Head of caudate nucleus (tissue), 42 donors: ENCODE data around the gene RARS2.
"Not testable (repeated sequence)": the region's sequence is repeated elsewhere in the genome, so short reads cannot be mapped to it uniquely, and the experiment has no call there.

Experiments
- DNase-seq, 42 donors: peaks; one replicate each; pipeline versions ENCODE4 v3.0.0 to v3.0.0-alpha.2; 2020 to 2021; ENCODE audit warnings: mixed read lengths in 7 of 42
- intact Hi-C: fragments of 100-400 bp; cut with DNase I; formaldehyde crosslinking; loops from one replicate; pipeline ENCODE4 v1.15.0; 2022

The RARS2 gene, protein sequence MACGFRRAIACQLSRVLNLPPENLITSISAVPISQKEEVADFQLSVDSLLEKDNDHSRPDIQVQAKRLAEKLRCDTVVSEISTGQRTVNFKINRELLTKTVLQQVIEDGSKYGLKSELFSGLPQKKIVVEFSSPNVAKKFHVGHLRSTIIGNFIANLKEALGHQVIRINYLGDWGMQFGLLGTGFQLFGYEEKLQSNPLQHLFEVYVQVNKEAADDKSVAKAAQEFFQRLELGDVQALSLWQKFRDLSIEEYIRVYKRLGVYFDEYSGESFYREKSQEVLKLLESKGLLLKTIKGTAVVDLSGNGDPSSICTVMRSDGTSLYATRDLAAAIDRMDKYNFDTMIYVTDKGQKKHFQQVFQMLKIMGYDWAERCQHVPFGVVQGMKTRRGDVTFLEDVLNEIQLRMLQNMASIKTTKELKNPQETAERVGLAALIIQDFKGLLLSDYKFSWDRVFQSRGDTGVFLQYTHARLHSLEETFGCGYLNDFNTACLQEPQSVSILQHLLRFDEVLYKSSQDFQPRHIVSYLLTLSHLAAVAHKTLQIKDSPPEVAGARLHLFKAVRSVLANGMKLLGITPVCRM

DNA sequence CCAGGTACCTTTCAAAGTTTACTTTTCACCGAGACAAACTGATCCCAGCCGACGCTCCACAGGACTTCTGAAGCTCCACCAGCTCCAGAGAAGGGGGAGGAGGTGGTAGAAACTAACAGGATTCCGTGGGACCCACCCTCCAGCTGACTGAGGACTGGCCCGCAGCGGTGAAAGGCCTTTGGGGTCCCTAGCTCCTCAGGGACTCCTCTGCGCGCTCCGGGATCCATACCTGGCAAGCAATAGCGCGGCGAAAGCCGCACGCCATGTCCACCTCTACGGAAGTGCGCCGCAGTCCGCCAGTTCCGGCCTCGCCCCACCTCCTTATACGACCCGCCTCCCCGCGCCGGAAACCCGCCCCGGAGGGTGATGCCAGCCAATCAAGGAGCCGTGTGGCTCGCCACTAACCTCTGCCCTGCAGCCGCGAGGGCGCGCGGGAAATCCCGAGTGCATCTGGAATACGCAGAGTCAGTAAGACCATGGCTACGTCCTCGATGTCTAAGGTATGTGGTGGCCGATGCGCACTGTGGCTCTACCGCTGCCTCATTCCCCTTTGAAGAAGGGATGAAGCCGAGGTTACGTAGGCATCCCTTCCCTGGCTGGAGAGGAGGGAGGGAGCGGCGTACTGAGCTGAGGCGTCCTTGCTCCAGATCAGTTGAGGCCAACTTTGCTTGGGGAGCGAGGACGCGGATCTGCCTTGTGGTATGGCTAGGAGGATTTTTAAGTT is at the start of gene RARS2, which contains the start of gene ORC3:
RARS2 (minus strand) TSS at position 295 of the 724 bp plus-strand sequence; CDS start at position 265, 30 bp downstream.
ORC3 (plus strand) TSS at position 443 of the 724 bp plus-strand sequence; CDS start at position 477, 34 bp downstream.
- DNase-seq, result peak; percentile 95 to 99 (median 98)
- intact Hi-C loops, result loop anchor here (5.0 kb wide), 1 partner anchor 112 kb away; the partner anchor contains the start of gene AKIRIN2

DNA sequence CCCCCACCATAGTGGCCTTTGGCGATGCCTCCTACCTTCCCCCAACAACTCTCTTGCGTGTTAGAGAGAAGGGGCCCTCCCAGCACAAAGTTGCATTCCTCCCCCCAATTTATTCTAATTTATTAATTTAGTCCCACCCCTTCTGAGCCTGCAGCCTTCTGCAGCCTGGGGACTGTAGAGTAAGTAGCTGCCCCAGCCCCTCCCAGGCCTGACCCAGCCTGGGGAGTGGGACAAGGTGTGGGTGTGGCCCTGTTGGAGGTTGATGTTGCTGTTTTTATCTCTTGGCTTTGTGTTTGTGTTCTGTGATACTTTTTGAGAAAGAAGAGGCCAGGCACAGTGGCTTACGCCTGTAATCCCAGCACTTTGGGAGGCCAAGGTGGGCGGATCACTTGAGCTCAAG is 49.6 kb upstream of the RARS2 start:
- no peak for DNase-seq
- intact Hi-C loops, result no loop called here

DNA sequence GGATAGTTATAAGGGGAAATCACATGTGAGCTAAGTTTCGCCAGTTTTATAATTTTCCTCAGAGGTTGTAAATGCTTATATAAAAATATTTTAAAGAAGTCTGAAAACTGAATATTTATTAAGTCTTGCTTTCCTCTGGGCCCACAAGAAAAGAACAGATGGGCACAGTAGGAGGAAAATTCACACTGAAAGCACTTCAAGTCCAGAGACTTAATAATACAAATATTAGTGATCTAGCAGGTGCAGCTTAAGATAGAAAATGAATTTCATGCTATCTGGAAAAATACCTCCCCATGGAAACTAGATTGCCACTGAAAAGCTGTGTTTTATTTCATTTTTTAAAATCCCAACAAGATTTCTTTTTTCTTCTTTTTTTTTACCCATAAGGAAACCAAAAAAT is 47.3 kb upstream of the RARS2 start:
- intact Hi-C loops, result no loop called here
- DNase-seq, result no peak

DNA sequence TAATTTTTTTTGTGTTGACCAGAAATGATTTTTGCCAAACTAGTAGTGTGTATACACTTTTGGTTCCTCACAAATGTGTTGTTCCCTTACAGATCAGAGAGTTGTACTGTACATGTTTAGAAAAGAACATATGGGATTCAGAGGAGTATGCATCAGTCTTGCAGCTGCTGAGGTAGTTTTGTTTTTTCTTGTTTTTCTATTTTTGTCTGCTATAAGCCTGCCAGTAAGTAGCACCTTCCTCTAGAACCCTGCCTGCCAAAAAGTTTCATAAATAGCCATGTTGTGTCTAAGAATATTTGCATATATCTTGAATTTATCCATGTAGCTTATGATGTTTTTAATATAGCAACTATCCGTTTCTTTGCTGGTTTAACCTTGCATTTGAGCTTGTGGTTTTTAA is 46.5 kb upstream of the RARS2 start:
- no peak for DNase-seq
- intact Hi-C loops, result no loop called here

DNA sequence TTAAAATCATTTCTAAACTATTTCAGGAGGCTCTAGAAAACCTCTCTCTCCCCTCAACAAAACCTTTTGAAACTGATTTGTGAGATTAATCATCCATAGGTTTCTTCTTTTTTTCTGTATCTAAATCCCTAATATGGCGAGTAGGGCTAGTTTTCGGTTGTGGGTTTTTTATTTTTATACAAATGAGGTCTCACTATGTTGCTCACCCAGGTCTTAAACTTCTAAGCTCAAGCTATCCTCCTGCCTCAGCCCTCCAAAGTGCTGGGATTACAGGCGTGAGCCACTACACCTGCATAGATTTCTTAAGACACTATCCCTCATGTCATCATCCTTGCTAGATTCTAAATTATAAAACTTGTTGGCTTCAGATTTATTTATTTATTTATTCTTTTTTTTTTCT is 44.1 kb upstream of the RARS2 start:
- no peak for DNase-seq

DNA sequence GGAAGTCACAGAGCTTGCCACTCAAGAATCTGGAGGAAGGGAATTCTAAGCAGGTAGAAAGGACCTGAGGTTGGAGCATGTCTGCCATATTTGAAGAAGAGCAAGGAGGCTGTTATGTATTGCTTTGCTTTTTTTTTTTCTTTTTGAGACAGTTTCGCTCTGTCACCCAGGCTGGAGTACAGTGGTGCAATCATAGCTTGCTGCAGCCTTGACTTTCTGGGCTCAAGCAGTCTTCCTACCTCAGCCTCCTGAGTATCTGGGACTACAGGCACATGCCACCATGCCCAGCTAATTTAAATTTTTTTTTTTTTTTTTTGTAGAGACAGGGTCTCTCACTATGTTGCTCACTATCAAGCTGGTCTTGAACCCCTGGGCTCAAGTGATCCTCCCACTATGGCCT is 41.0 kb upstream of the RARS2 start:
- intact Hi-C loops, result no loop called here
- DNase-seq, result no peak

More for the DNA sequence above, 44.1 kb upstream of the RARS2 start:
- intact Hi-C loops, result no loop called here

DNA sequence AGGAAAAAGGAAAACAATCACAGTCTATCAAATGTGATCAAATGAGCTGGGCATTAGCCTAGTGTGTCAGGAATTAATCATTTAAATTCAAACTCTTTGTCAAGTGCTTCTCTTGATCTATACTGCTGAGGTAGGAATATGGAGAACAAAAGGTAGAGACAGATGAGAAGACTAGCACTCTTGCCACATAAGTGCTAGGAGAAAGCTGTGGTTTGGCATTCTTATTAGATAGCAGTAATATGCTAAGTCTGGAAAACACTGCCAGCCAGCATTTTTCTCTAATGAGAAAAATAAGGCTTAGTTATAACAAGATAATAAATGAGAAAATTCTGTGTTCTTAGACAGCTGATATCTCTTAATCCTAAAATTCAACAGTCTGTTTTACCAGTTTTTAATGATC is 39.1 kb upstream of the RARS2 start:
- DNase-seq, result no peak
- intact Hi-C loops, result no loop called here

DNA sequence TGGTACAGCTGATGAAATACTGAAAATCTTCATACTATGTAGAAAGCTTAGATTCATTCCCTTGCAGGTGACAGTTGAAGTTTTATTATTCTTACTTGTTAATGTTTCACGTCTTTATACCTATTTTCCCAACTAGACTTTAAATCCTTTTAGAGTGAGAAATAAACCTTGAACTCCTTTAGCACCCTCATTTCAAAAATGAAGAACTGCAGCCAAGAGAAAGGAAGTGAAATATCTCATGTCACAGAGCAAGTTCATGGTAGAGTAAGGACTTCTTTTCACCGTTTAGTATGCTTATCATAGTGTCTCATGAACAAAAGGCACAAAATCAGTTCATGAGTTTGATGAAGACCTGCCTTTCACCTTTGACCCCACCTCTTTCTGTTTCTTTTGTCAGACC is 38.6 kb upstream of the RARS2 start:
- intact Hi-C loops, result no loop called here

DNA sequence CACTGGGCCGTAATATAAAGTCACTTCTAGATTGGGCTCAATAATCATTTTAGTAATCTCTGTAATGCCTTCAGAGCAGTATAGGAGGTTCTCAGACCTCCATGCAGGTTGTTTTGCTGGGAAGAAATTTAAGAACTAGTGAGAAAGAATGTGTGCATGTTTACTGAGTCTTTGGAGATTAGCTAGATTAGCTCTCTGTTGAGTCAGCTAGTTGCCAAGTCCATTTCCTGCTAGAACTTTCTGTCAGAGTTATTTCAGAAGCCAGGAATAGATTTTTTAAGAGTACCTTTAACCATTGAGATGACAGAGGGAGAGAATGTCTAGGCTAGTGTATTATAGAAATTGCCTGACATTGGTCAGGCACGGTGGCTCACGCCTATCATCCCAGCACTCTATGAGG is 33.5 kb upstream of the RARS2 start:
- DNase-seq, result no peak
- intact Hi-C loops, result no loop called here

More for the DNA sequence above, 38.6 kb upstream of the RARS2 start:
- no peak for DNase-seq

DNA sequence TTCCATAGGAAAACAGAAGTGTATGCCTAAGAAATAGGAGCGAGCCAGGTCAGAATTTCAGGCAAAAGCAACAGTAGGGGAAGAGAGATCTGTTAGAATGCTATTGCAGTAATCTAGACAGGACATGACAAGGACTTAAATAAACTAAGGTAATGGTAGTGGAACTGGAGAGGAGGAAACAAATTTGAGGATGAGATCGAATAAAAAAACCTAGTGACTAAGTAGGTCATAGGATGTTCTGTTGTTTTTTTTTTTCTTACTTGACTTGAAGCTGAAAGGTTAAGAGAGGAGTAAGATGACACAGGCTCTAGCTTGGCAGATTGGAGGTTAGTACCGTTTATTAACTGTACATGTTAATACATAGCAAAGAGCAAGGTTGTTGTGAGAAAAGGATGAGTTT is 28.7 kb upstream of the RARS2 start:
- intact Hi-C loops, result no loop called here
- no peak for DNase-seq

DNA sequence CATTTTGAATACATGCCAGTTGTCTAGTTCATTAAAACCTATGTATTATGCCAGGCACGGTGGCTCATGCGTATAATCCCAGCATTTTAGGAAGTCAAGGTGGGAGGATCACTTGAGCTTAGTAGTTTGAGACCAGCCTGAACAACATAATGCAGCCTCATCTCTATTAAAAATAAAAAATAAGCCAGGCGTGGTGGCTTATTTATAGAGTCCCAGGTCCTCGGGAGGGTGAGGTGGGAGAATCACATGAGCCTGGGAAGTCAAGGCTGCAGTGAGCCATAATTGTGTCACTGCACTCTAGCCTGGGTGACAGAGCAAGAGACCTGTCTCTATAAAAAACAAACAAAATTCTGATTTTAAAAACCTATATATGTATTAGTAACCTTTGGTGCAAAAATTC is 27.6 kb upstream of the RARS2 start:
- no peak for DNase-seq
- intact Hi-C loops, result no loop called here

DNA sequence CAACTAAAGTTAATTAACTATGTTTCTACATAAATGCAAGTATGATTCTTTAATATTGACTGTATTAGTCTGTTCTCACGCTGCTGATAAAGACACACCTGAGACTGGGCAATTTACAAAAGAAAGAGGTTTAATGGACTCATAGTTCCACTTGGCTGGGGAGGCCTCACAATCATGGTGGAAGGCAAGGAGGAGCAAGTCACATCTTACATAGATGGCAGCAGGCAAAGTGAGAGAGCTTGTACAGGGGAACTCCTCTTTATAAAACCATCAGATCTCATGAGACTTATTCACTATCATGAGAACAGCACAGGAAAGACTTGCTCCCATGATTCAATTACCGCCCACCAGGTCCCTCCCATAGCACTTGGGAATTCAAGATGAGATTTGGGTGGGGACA is 23.2 kb upstream of the RARS2 start:
- intact Hi-C loops, DNase-seq: not testable (repeated sequence)

DNA sequence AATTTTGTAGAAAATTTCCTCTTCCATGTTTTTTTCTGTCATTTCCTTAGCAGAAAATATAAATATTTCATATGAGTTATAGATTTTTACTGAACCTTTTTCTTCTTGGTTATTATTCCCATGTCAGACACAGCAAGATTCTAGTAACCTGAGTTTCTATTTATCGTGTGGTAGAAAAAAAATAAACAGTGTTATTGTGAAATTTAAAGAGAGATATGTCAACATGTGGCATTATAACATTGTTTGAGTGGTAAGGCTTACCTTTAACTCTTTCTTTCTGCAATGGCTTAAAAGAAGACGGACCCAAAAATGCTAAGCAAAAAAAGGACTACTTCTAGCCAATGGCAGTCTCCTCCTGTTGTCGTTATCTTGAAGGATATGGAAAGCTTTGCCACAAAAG is 19.0 kb upstream of the RARS2 start:
- intact Hi-C loops, result no loop called here
- DNase-seq, result no peak

DNA sequence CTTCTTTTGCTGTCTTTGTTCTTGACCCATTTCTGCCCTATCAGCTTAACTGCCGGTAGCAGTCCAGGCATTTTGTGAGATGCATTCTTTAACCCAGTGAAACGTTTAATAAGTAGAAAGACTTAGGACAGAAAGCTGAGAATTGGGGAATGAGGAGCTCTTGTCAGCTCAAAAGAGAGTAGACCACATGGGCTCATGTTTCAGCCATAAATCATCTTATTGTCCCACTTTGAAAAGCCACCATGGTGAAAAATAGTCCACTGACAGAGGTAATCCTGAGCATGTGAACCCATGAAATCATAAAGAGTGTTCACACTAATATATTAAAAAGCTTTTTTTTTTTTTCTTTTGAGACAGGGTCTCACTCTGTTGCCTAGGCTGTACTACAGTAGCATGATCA is 16.4 kb upstream of the RARS2 start:
- intact Hi-C loops, result no loop called here
- no peak for DNase-seq

DNA sequence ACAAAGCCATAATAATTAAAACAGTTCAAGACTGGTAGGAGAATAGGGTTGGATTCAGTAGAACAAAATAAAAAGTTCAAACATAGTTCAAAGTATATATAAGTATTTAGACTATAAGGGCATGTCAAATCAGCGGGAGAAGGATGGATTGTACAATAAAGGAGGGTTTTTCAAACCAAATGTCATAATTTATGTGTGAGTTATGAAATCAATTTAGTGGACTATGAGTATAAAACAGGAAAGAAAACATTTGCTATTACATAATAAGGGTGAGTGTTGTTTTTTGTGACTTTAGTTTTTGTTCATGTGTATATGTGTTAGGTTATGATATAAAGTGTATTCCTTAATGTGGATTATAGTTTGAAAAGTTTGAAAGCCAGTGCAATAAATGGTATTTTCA is 10.8 kb upstream of the RARS2 start:
- intact Hi-C loops, result no loop called here
- DNase-seq, result no peak

DNA sequence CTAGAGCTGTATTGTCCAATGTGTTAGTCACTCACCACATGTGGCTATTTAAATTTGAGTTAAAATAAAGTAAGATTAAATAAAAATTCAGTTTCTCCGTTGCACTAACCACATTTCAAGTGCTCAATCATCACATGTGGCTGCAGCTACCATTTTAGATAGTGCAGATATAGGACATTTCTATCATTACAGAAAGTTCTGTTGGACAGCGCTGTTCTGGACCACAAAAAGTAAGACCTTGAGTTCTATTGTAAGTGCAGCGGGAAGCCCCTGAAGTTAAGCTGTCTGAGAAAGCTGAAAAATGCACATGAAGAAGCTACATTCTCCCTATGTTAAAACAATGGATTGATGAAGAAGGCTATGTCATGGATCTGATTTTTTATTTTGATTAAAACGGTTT is 1.2 kb upstream of the RARS2 start:
- intact Hi-C loops, result no loop called here

DNA sequence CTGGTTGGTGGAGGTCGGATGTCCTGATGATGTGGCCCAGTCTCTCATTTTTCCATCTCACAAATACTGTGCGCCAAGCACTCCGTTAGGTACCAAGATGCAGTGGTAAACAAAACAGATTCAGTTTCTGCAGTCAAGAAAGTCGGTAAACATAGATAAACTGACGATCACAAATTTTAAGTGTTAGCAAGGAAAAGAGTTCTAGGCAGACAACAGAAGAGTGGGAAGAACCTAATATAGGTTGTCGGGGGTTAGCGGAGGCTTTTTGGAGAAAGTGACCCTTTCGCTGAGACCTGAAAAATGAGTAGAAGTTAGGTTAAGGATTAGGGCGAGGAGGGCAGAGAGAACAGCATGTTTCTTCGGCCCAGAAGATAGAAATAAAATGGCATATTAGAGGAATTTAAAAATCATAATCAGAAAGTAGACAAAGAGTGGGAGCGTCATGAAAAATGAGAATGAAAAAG is 662 bp upstream of the RARS2 start:
- intact Hi-C loops, result no loop called here

More for the DNA sequence above, 1.2 kb upstream of the RARS2 start:
- no peak for DNase-seq

DNA sequence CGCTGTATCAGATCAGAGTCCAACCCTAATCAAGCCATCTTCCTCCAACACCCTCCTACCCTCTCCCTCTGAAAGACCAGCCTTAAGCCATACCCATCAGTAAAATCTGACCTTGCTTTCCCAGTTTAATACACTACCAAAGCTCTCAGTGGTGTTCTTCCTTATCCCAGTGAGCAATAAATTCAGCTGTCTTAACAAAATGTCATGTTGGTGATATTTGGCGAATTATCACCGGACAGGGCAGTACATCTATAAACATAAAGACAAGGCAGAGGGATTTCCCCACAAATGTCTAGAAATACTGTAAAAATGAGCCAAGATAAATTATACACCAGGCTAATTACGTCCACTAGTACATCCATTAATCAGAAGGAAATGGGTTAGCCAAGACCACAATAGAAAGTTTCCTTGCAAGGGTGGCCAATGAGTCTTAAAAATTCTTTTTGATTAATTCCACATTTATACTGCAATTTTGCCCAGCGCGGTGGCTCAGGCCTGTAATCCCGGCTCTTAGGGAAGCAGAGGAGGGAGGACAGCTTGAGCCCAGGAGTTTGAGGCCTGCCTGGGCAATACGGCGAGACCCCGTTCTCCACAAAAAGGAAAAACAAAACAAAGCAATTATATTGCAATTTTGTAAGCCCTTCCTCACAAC is 905 bp downstream of the RARS2 start:
- DNase-seq, result no peak
- intact Hi-C loops, result loop anchor here (5.0 kb wide), 1 partner anchor 113 kb away; the partner anchor contains the start of gene AKIRIN2

More for the DNA sequence above, 662 bp upstream of the RARS2 start:
- DNase-seq, result no peak

DNA sequence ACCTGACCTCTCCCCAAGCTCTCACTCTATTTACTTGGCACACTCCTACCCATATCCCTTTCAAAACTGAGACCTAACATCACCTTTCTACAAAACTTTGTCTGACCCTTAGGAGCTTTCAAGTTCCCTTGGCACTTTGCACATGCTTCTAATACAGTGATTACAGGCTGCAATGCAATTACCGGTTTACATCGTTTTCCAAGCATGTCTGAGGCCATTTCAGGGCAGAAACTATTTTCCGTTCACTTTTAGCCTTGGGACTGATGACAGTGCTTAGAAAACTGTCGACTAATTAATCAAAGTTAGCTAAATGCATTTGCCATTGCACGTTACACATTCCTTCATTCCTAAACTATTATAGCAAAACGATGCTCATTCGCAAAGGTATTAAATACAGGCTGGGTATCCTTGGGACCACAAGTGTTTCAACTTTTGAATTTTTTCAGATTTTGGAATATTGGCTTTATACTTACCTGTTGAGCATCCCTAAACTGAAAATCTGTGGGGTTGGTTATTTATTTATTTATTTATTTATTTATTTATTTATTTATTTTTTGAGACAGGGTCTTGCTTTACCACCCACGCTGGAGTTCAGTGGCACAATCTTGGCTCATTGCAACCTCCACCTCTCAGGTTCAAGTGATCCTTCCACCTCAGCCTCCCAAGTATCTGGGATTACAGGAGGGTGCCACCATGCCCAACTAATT is 3.3 kb downstream of the RARS2 start:
- intact Hi-C loops, result loop anchor here (5.0 kb wide), 1 partner anchor 116 kb away; the partner anchor contains the start of gene AKIRIN2
- no peak for DNase-seq
